Measurements from ENCODE around the gene CR1.

DNA sequence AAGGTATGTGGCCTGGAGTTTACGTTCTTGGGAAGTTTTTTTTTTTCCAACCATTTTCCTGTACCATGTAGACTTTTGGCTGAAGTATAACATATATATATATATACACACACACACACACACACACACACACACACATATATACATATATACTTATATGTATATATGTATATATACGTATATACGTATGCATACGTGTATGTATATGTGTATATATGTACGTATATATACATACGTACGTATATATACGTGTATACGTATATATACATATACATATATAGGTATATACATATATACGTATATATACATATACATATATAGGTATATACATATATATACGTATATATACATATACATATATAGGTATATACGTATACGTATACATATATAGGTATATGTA, 18.9 kb downstream of the CR1 start:
- TF ChIP-seq CTCF (IDR thresholded peaks at IDR 0.05; ENCODE audit: borderline replicate concordance, extremely low read depth, low read length, poor library complexity, severe bottlenecking) (no peak), EZH2 (IDR thresholded peaks at IDR 0.05; ENCODE audit: borderline replicate concordance, low read depth, low read length, severe bottlenecking) (no peak)
